HepG2 (cell line): ENCODE results near the gene MFNG. TPM values are rescaled to one million over a fixed set of nuclear protein-coding genes. Genes with fewer than 3 reads are reported as not detected.

ENCODE experiments used
- BRD4 ChIP-seq: sonication (generic); formaldehyde crosslinking; IDR thresholded peaks from 2 replicates; pipeline ENCODE4 v1.4.0; 2020; ENCODE audit warnings: missing genetic modification reagents
- CBFB ChIP-seq: sonication (generic); formaldehyde crosslinking; IDR thresholded peaks from 2 replicates; pipeline ENCODE4 v1.4.0; 2020; ENCODE audit warnings: missing genetic modification reagents
- CC2D1A ChIP-seq: sonication (generic); formaldehyde crosslinking; IDR thresholded peaks from 2 replicates; pipeline ENCODE4 v1.8.1; 2023; ENCODE audit warnings: mild to moderate bottlenecking, missing genetic modification reagents
- ESRRA ChIP-seq: sonication (generic); formaldehyde crosslinking; IDR thresholded peaks from 2 replicates; pipeline ENCODE4 v1.5.1; 2020; ENCODE audit warnings: mild to moderate bottlenecking, low read depth, missing genetic modification reagents
- FOXK2 ChIP-seq: fragments of 450-650 bp; IDR thresholded peaks from 2 replicates; pipeline ENCODE4 v1.6.1; 2016
- KLF6 ChIP-seq: IDR thresholded peaks from 2 replicates; pipeline ENCODE4 v1.8.0; 2016; ENCODE audit warnings: missing biosample characterization, missing genetic modification reagents
- PCBP2 ChIP-seq: fragments of 200-400 bp; formaldehyde crosslinking; optimal IDR thresholded peaks from 2 replicates; pipeline ENCODE3; 2018; ENCODE audit warnings: low read length, low read depth; ENCODE audit not compliant: poor library complexity, severe bottlenecking
- SRSF9 ChIP-seq: fragments of 200-400 bp; formaldehyde crosslinking; IDR thresholded peaks from 2 replicates; pipeline ENCODE4 v1.6.1; 2018; ENCODE audit warnings: borderline replicate concordance, mild to moderate bottlenecking, low read depth, low read length; ENCODE audit not compliant: insufficient read depth, poor library complexity, severe bottlenecking
- TBL1XR1 ChIP-seq: fragments of 150-350 bp; IDR thresholded peaks from 2 replicates; pipeline ENCODE4 v1.6.1; 2014; ENCODE audit warnings: borderline replicate concordance, low read length; ENCODE audit not compliant: partially characterized antibody
- ZFP36L2 ChIP-seq: sonication (generic); formaldehyde crosslinking; IDR thresholded peaks from 2 replicates; pipeline ENCODE4 v1.4.0; 2020; ENCODE audit warnings: missing genetic modification reagents
- ZNF225 ChIP-seq: sonication (generic); formaldehyde crosslinking; IDR thresholded peaks from 2 replicates; pipeline ENCODE4 v1.4.0; 2020; ENCODE audit warnings: mild to moderate bottlenecking, missing genetic modification reagents
- ZNF260 ChIP-seq: sonication (generic); formaldehyde crosslinking; IDR thresholded peaks from 2 replicates; pipeline ENCODE4 v1.4.0; 2020; ENCODE audit warnings: missing genetic modification reagents, low read depth, mild to moderate bottlenecking, borderline replicate concordance
- ZNF556 ChIP-seq: sonication (generic); formaldehyde crosslinking; IDR thresholded peaks from 2 replicates; pipeline ENCODE4 v1.4.0; 2020; ENCODE audit warnings: mild to moderate bottlenecking, missing genetic modification reagents, borderline replicate concordance
- polyA plus RNA-seq, 8 experiments: library from polyadenylated mRNA; depleted of rRNA in 3 of 8; stranded (reverse) in 7 of 8; unstranded in 1 of 8; fragments of >200 nt; fragmentation: Illumina TruSeq in 4 of 8; extraction: Trizol in 4 of 8; gene quantifications; 2 replicates each; pipeline versions ENCODE4 v1.2.1 to v1.2.3, GENCODE V29; 2011 to 2016; ENCODE audit warnings: low read depth in 4 of 8, missing spikeins in 1 of 8, mixed read lengths in 1 of 8; ENCODE audit not compliant: insufficient read depth in 1 of 8
- total RNA-seq, 5 experiments: library from RNA; depleted of rRNA; stranded (reverse); fragments of >200 nt; fragmentation: Illumina TruSeq; extraction: Trizol; gene quantifications; 2 replicates each; pipeline ENCODE4 v1.2.3, GENCODE V29; 2016; ENCODE audit warnings: low read depth in 1 of 5
- TF ChIP-seq, protein P1 (sequence below): sonication (generic); formaldehyde crosslinking; conservative IDR thresholded peaks from 2 replicates; pipeline ENCODE4 v1.4.0; 2020; ENCODE audit warnings: missing genetic modification reagents
- TF ChIP-seq, protein P2 (sequence below): sonication (generic); formaldehyde crosslinking; IDR thresholded peaks from 2 replicates; pipeline ENCODE4 v1.9.0; 2021; ENCODE audit warnings: missing genetic modification reagents, borderline replicate concordance
- TF ChIP-seq, protein P3 (sequence below): sonication (generic); formaldehyde crosslinking; IDR thresholded peaks from 2 replicates; pipeline ENCODE4 v1.9.0; 2022; ENCODE audit warnings: missing genetic modification reagents, mild to moderate bottlenecking, borderline replicate concordance
- TF ChIP-seq, protein P4 (sequence below): sonication (generic); formaldehyde crosslinking; IDR thresholded peaks from 2 replicates; pipeline ENCODE4 v1.8.0; 2023; ENCODE audit warnings: mild to moderate bottlenecking, missing genetic modification reagents
- TF ChIP-seq, protein P5 (sequence below): sonication (generic); formaldehyde crosslinking; IDR thresholded peaks from 2 replicates; pipeline ENCODE4 v1.5.0; 2020; ENCODE audit warnings: missing genetic modification reagents, mild to moderate bottlenecking, borderline replicate concordance

MFNG gene
- total and polyA plus RNA-seq, 2 of the 13 experiments (the other 11 are each of a cell fraction or from before 2014, with no cell fraction given) = 1.0 to 11.7 TPM

DNA sequence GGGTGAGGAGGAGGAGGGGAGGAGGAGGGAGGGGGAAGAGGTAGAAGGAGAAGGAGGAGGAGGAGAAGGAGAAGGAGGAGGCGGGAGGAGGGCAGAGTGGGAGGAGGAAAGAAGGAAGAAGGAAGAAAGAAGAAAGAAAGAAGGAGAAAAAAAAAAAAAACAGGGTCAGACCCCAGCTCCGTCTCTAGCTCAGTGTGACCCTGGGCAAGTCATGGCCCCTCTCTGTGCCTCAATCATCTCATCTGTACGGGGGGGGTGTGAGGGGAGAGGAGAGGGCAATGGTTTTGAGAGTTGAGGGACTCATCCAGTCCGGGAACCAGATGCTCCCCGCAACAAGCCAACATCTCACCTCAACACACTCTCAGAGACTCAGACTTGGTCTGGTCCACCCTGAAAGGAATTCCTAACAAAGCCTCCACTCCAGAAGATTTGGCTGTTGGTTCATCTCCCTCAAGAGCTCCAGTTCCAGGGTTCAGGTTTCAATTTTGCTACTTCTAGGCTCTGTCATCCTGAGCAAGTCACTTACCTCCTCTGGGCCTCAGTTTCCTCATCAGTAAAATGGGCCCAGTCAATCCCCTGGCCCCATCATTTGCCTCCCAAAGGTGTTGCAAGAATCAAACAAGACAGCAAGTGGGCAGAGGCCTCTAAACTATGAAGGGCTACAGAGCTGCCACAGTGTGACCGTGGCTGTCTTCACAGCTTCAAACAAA lies 25.4 kb upstream of the MFNG start (continued):
- TF ChIP-seq, protein P1, sequence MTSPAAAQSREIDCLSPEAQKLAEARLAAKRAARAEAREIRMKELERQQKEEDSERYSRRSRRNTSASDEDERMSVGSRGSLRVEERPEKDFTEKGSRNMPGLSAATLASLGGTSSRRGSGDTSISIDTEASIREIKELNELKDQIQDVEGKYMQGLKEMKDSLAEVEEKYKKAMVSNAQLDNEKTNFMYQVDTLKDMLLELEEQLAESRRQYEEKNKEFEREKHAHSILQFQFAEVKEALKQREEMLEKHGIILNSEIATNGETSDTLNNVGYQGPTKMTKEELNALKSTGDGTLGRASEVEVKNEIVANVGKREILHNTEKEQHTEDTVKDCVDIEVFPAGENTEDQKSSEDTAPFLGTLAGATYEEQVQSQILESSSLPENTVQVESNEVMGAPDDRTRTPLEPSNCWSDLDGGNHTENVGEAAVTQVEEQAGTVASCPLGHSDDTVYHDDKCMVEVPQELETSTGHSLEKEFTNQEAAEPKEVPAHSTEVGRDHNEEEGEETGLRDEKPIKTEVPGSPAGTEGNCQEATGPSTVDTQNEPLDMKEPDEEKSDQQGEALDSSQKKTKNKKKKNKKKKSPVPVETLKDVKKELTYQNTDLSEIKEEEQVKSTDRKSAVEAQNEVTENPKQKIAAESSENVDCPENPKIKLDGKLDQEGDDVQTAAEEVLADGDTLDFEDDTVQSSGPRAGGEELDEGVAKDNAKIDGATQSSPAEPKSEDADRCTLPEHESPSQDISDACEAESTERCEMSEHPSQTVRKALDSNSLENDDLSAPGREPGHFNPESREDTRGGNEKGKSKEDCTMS = no peak
- no peak for TF ChIP-seq CBFB (CRISPR knock-in tag)
- TF ChIP-seq SRSF9 = no peak
- TF ChIP-seq FOXK2 = no peak
- TF ChIP-seq, protein P2, sequence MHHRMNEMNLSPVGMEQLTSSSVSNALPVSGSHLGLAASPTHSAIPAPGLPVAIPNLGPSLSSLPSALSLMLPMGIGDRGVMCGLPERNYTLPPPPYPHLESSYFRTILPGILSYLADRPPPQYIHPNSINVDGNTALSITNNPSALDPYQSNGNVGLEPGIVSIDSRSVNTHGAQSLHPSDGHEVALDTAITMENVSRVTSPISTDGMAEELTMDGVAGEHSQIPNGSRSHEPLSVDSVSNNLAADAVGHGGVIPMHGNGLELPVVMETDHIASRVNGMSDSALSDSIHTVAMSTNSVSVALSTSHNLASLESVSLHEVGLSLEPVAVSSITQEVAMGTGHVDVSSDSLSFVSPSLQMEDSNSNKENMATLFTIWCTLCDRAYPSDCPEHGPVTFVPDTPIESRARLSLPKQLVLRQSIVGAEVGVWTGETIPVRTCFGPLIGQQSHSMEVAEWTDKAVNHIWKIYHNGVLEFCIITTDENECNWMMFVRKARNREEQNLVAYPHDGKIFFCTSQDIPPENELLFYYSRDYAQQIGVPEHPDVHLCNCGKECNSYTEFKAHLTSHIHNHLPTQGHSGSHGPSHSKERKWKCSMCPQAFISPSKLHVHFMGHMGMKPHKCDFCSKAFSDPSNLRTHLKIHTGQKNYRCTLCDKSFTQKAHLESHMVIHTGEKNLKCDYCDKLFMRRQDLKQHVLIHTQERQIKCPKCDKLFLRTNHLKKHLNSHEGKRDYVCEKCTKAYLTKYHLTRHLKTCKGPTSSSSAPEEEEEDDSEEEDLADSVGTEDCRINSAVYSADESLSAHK (CRISPR knock-in tag) = no peak
- TF ChIP-seq ESRRA = no peak
- peak; percentile 69 for TF ChIP-seq PCBP2
- TF ChIP-seq KLF6 (CRISPR knock-in tag) = no peak
- TF ChIP-seq, protein P3, sequence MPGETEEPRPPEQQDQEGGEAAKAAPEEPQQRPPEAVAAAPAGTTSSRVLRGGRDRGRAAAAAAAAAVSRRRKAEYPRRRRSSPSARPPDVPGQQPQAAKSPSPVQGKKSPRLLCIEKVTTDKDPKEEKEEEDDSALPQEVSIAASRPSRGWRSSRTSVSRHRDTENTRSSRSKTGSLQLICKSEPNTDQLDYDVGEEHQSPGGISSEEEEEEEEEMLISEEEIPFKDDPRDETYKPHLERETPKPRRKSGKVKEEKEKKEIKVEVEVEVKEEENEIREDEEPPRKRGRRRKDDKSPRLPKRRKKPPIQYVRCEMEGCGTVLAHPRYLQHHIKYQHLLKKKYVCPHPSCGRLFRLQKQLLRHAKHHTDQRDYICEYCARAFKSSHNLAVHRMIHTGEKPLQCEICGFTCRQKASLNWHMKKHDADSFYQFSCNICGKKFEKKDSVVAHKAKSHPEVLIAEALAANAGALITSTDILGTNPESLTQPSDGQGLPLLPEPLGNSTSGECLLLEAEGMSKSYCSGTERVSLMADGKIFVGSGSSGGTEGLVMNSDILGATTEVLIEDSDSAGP (CRISPR knock-in tag) = no peak
- TF ChIP-seq CC2D1A (CRISPR knock-in tag) = no peak
- TF ChIP-seq, protein P4, sequence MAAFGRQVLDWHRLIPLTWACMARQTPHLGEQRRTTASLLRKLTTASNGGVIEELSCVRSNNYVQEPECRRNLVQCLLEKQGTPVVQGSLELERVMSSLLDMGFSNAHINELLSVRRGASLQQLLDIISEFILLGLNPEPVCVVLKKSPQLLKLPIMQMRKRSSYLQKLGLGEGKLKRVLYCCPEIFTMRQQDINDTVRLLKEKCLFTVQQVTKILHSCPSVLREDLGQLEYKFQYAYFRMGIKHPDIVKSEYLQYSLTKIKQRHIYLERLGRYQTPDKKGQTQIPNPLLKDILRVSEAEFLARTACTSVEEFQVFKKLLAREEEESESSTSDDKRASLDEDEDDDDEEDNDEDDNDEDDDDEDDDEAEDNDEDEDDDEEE (CRISPR knock-in tag) = 0 out of 2 replicates have a peak, but pooled peaks have one; percentile 50
- TF ChIP-seq, protein P5, sequence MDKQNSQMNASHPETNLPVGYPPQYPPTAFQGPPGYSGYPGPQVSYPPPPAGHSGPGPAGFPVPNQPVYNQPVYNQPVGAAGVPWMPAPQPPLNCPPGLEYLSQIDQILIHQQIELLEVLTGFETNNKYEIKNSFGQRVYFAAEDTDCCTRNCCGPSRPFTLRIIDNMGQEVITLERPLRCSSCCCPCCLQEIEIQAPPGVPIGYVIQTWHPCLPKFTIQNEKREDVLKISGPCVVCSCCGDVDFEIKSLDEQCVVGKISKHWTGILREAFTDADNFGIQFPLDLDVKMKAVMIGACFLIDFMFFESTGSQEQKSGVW (CRISPR knock-in tag) = no peak
- 0 out of 2 replicates have a peak, but pooled peaks have one; percentile 23 for TF ChIP-seq BRD4 (CRISPR knock-in tag)
- TF ChIP-seq ZNF556 = no peak
- no peak for TF ChIP-seq ZNF260 (CRISPR knock-in tag)
- TF ChIP-seq ZNF225 (CRISPR knock-in tag) = no peak
- TF ChIP-seq TBL1XR1 = no peak
- no peak for TF ChIP-seq ZFP36L2
